ENCODE measurements around the gene THRB.
A peak's percentile ranks its signal among the peaks of the same experiment; 100 is the strongest.

DNA sequence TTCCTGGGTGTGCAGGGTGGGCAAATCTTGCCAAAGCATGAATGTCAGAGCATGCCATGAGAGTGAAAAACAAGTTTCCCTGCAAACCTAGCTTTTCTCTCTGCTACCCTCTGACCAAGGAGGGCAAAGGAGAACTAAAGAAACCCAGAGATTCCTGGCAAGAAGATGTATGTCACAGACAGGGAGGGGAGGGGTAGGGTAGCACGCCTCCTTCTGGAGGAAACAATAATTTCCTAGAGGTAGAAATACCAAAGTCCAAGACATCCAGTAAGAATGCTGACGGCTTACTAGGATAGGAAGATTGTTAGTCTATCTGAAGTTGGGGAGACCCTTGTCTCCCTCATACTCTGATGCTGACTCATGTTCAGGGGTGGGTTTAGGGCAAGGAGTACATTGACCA, 345.6 kb downstream of the THRB start:
- TF ChIP-seq, protein P1, sequence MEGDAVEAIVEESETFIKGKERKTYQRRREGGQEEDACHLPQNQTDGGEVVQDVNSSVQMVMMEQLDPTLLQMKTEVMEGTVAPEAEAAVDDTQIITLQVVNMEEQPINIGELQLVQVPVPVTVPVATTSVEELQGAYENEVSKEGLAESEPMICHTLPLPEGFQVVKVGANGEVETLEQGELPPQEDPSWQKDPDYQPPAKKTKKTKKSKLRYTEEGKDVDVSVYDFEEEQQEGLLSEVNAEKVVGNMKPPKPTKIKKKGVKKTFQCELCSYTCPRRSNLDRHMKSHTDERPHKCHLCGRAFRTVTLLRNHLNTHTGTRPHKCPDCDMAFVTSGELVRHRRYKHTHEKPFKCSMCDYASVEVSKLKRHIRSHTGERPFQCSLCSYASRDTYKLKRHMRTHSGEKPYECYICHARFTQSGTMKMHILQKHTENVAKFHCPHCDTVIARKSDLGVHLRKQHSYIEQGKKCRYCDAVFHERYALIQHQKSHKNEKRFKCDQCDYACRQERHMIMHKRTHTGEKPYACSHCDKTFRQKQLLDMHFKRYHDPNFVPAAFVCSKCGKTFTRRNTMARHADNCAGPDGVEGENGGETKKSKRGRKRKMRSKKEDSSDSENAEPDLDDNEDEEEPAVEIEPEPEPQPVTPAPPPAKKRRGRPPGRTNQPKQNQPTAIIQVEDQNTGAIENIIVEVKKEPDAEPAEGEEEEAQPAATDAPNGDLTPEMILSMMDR (IDR thresholded peaks at IDR 0.05): peak in 1 of 6 experiments; percentile 29
- TF ChIP-seq POLR2A (IDR thresholded peaks at IDR 0.05): no peak

Measured in esophagus squamous epithelium (tissue), 4 donors.